ENCODE data around the gene KRT6B. TPM values are rescaled to one million over a fixed set of nuclear protein-coding genes. Genes with fewer than 3 reads are reported as not detected.

KRT6B gene
- total RNA-seq, 1 experiment from 2014 or later = not detected

DNA sequence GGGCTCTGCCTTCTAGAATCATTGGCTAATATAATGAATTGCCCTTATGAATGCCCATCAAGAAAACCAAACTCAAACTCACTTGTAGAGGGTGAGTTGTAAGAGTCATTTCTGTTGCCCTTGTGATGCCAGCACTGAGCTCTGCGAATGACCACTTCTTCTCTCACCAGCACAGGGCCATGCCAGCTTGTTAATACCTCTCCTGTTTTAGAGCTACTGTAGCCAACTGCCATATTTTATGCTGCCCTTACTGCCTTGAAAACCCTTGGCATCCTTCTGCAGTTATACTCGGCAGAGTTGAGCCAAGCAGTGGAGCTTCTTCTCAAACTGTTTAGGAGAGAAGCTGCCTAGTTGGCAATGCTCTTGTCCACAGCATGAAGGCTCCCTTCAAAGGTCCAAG is 25.9 kb downstream of the KRT6B start:
- H3K4me3 ChIP-seq (replicated peaks in 1 of 2; ENCODE audit: low read depth in 1 of 2, low read length in 2 of 2) = no peak overlapping the region
- H3K9ac ChIP-seq (ENCODE audit: low read length) = no peak overlapping the region
- H4K20me1 ChIP-seq (ENCODE audit: insufficient read depth) = no peaks in the 10 kb centered on the region
- H3K9me2 ChIP-seq (ENCODE audit: insufficient read depth) = no peaks in the 10 kb centered on the region
- no peaks in the 10 kb centered on the region for H3K36me3 ChIP-seq (ENCODE audit: control insufficient read depth in 1 of 2, insufficient read depth in 2 of 2, low read length in 2 of 2)
- POLR2A ChIA-PET = no interaction called here
- H3K4me2 ChIP-seq (ENCODE audit: low read length) = no peak overlapping the region
- BruUV-seq (replicated peaks) = no TSS peak
- H3K79me2 ChIP-seq (ENCODE audit: insufficient read depth, low read length) = no peaks in the 10 kb centered on the region
- H3K27ac ChIP-seq (ENCODE audit: low read depth, low read length) = no peak overlapping the region
- TF ChIP-seq EGR1 (IDR thresholded peaks at IDR 0.05; ENCODE audit: low read depth) = no peak
- TF ChIP-seq POLR2A (IDR thresholded peaks at IDR 0.05; ENCODE audit: borderline replicate concordance, extremely low read depth, insufficient read depth, insufficient read length) = no peak
- TF ChIP-seq ZFX (IDR thresholded peaks at IDR 0.05) = no peak
- TF ChIP-seq TCF7L2 (IDR thresholded peaks at IDR 0.05; ENCODE audit: borderline replicate concordance, extremely low read depth, insufficient read depth, insufficient read length) = no peak
- no peak for TF ChIP-seq YY1 (IDR thresholded peaks at IDR 0.05; ENCODE audit: extremely low read depth, insufficient replicate concordance, low read depth, low read length)
- H3K27me3 ChIP-seq (ENCODE audit: insufficient read depth, low read length) = no peaks in the 10 kb centered on the region; the same call in 1 of the 2 replicates
- no peaks in the 10 kb centered on the region for H3K9me3 ChIP-seq (ENCODE audit: control insufficient read depth in 1 of 2, insufficient read depth in 1 of 2, low read depth in 1 of 2, low read length in 2 of 2)
- intact Hi-C loops (cut with micrococcal nuclease) = no loop called here
- RAD21 ChIA-PET (ENCODE audit: low non-redundant PET in 1 of 2, low total read pairs in 2 of 2, uncharacterized antibody in 2 of 2, unreplicated experiment in 2 of 2) = no interaction called here
- ATAC-seq = no peak
- CTCF ChIA-PET = no interaction called here
- no peak overlapping the region for H2AFZ ChIP-seq (ENCODE audit: low read depth, low read length, poor library complexity, severe bottlenecking)
- no peak for DNase-seq (ENCODE audit: low read depth, low spot score)
- peaks cover 0 to 23% of the 10 kb centered on the region in 2 experiments; a peak in 2 of 4 replicates for H3K4me1 ChIP-seq (ENCODE audit: control insufficient read depth in 1 of 2, insufficient read depth in 2 of 2, low read length in 2 of 2)

- Histone ChIP-seq H3K36me3 (ENCODE audit: control insufficient read depth in 1 of 2, insufficient read depth in 2 of 2, low read length in 2 of 2) (no peaks in the 10 kb centered on the region), H3K4me3 (replicated peaks in 1 of 2; ENCODE audit: low read depth in 1 of 2, low read length in 2 of 2) (no peak overlapping the region), H4K20me1 (ENCODE audit: insufficient read depth) (no peaks in the 10 kb centered on the region), H3K27me3 (ENCODE audit: insufficient read depth, low read length) (no peaks in the 10 kb centered on the region), H3K9me3 (ENCODE audit: control insufficient read depth in 1 of 2, insufficient read depth in 1 of 2, low read depth in 1 of 2, low read length in 2 of 2) (no peaks in the 10 kb centered on the region), H2AFZ (ENCODE audit: low read depth, low read length, poor library complexity, severe bottlenecking) (no peak overlapping the region), H3K27ac (ENCODE audit: low read depth, low read length) (no peak overlapping the region), H3K4me1 (ENCODE audit: control insufficient read depth in 1 of 2, insufficient read depth in 2 of 2, low read length in 2 of 2) (peaks cover 0 to 23% of the 10 kb centered on the region in 2 experiments; a peak in 2 of 4 replicates), H3K4me2 (ENCODE audit: low read length) (no peak overlapping the region), H3K9me2 (ENCODE audit: insufficient read depth) (no peaks in the 10 kb centered on the region), H3K9ac (ENCODE audit: low read length) (no peak overlapping the region), H3K79me2 (ENCODE audit: insufficient read depth, low read length) (no peaks in the 10 kb centered on the region)
- no TSS peak for BruUV-seq (replicated peaks)
- DNase-seq (ENCODE audit: low read depth, low spot score) = no peak
- no peak for ATAC-seq
- POLR2A ChIA-PET = no interaction called here
- CTCF ChIA-PET = no interaction called here
- TF ChIP-seq, protein P1, sequence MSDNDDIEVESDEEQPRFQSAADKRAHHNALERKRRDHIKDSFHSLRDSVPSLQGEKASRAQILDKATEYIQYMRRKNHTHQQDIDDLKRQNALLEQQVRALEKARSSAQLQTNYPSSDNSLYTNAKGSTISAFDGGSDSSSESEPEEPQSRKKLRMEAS (IDR thresholded peaks at IDR 0.05) = no peak
- TF ChIP-seq EZH2 (IDR thresholded peaks at IDR 0.05) = no peak
- TF ChIP-seq EZH2phosphoT487 (IDR thresholded peaks at IDR 0.05; ENCODE audit: borderline replicate concordance) = no peak
- no peak for TF ChIP-seq ELF1 (IDR thresholded peaks at IDR 0.05; ENCODE audit: borderline replicate concordance, low read depth)
- no peak for TF ChIP-seq JUND (IDR thresholded peaks at IDR 0.05)
- TF ChIP-seq, protein P2, sequence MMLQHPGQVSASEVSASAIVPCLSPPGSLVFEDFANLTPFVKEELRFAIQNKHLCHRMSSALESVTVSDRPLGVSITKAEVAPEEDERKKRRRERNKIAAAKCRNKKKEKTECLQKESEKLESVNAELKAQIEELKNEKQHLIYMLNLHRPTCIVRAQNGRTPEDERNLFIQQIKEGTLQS (IDR thresholded peaks at IDR 0.05) = no peak
- TF ChIP-seq, protein P3, sequence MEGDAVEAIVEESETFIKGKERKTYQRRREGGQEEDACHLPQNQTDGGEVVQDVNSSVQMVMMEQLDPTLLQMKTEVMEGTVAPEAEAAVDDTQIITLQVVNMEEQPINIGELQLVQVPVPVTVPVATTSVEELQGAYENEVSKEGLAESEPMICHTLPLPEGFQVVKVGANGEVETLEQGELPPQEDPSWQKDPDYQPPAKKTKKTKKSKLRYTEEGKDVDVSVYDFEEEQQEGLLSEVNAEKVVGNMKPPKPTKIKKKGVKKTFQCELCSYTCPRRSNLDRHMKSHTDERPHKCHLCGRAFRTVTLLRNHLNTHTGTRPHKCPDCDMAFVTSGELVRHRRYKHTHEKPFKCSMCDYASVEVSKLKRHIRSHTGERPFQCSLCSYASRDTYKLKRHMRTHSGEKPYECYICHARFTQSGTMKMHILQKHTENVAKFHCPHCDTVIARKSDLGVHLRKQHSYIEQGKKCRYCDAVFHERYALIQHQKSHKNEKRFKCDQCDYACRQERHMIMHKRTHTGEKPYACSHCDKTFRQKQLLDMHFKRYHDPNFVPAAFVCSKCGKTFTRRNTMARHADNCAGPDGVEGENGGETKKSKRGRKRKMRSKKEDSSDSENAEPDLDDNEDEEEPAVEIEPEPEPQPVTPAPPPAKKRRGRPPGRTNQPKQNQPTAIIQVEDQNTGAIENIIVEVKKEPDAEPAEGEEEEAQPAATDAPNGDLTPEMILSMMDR (IDR thresholded peaks at IDR 0.05 in 2 of 3, conservative IDR thresholded peaks at IDR 0.05 in 1 of 3; ENCODE audit: borderline replicate concordance in 1 of 3, insufficient read depth in 1 of 3, low read depth in 2 of 3, low read length in 2 of 3) = no peak
- TF ChIP-seq FOSL1 (IDR thresholded peaks at IDR 0.05; ENCODE audit: low read depth) = no peak
- no peak for TF ChIP-seq ZNF274 (IDR thresholded peaks at IDR 0.05; ENCODE audit: low read depth, low read length)
- no peak for TF ChIP-seq RAD21 (IDR thresholded peaks at IDR 0.05; ENCODE audit: low read depth)
- TF ChIP-seq YY1 (IDR thresholded peaks at IDR 0.05; ENCODE audit: extremely low read depth, insufficient replicate concordance, low read depth, low read length) = no peak
- TF ChIP-seq SIN3A (IDR thresholded peaks at IDR 0.05; ENCODE audit: low read depth) = no peak
- TF ChIP-seq ZFX (IDR thresholded peaks at IDR 0.05) = no peak
- no peak for TF ChIP-seq SRF (IDR thresholded peaks at IDR 0.05; ENCODE audit: low read depth)
- TF ChIP-seq EGR1 (IDR thresholded peaks at IDR 0.05; ENCODE audit: low read depth) = no peak
- RAD21 ChIA-PET (ENCODE audit: low non-redundant PET in 1 of 2, low total read pairs in 2 of 2, uncharacterized antibody in 2 of 2, unreplicated experiment in 2 of 2) = no interaction called here
- intact Hi-C loops (cut with micrococcal nuclease) = no loop called here
Measured at GRCh38 chr12:52425466-52425865, 26.5 kb downstream of the KRT6B start.
